WTC11 (cell line): ENCODE data around the gene VSIR. TPM values are rescaled to one million over a fixed set of nuclear protein-coding genes. Genes with fewer than 3 reads are reported as not detected.

Experiments used
- ATAC-seq: fragments of 200-7000 bp; cut with Tn5 transposase; 2 replicates; pipeline ENCODE4 v1.10.0; 2021; ENCODE audit warnings: mild to moderate bottlenecking, moderate library complexity
- CTCF ChIA-PET: fragments of 300-600 bp; sonication (Branson Sonifier 250); formaldehyde crosslinking; loops from one replicate; lab custom pipeline; 2021; ENCODE audit warnings: antibody characterized with exemption; lab: Charles Lee
- POLR2A ChIA-PET: fragments of 350-600 bp; sonication (Branson Sonifier 250); formaldehyde crosslinking; loops from one replicate; lab custom pipeline; 2021; ENCODE audit warnings: antibody characterized with exemption; lab: Charles Lee
- DNase-seq: peaks from one replicate; pipeline ENCODE4 v3.0.0; 2021; ENCODE audit warnings: low spot score
- H3K27ac Mint-ChIP-seq: 2 replicates; pipeline ENCODE4 v1.8.0; 2021; ENCODE audit warnings: mixed read lengths
- H3K27me3 Mint-ChIP-seq: 2 replicates; pipeline ENCODE4 v1.8.0; 2021; ENCODE audit warnings: low read depth, mild to moderate bottlenecking, moderate library complexity, mixed read lengths
- H3K36me3 Mint-ChIP-seq: 2 replicates; pipeline ENCODE4 v1.8.0; 2021; ENCODE audit warnings: mixed read lengths
- H3K4me1 Mint-ChIP-seq: 2 replicates; pipeline ENCODE4 v1.8.0; 2022; ENCODE audit warnings: mixed read lengths
- H3K4me3 Mint-ChIP-seq: 2 replicates; pipeline ENCODE4 v1.8.0; 2021; ENCODE audit warnings: mild to moderate bottlenecking, moderate library complexity, mixed read lengths
- H3K9me3 Mint-ChIP-seq: 2 replicates; pipeline ENCODE4 v1.8.0; 2021; ENCODE audit warnings: mixed read lengths
- E2F5 ChIP-seq: sonication (generic); formaldehyde crosslinking; IDR thresholded peaks from 2 replicates; pipeline ENCODE4 v1.8.1; 2022; ENCODE audit warnings: mild to moderate bottlenecking, moderate library complexity, missing genetic modification reagents
- ESRRA ChIP-seq: sonication (generic); formaldehyde crosslinking; IDR thresholded peaks from 2 replicates; pipeline ENCODE4 v1.8.1; 2022; ENCODE audit warnings: mild to moderate bottlenecking, missing genetic modification reagents, borderline replicate concordance
- ETV6 ChIP-seq: sonication (generic); formaldehyde crosslinking; IDR thresholded peaks from 2 replicates; pipeline ENCODE4 v1.8.1; 2022; ENCODE audit warnings: mild to moderate bottlenecking, missing genetic modification reagents
- FOXP1 ChIP-seq: sonication (generic); formaldehyde crosslinking; IDR thresholded peaks from 2 replicates; pipeline ENCODE4 v1.8.0; 2022; ENCODE audit warnings: missing genetic modification reagents, mild to moderate bottlenecking, moderate library complexity, borderline replicate concordance
- GTF2I ChIP-seq: fragments of 250-450 bp; sonication (Bioruptor Pico); conservative IDR thresholded peaks from 2 replicates; pipeline ENCODE4 v1.4.0; 2021; ENCODE audit warnings: mild to moderate bottlenecking
- NFE2L1 ChIP-seq: sonication (generic); formaldehyde crosslinking; IDR thresholded peaks from 2 replicates; pipeline ENCODE4 v1.8.1; 2023; ENCODE audit warnings: missing genetic modification reagents
- TEAD1 ChIP-seq: sonication (generic); formaldehyde crosslinking; IDR thresholded peaks from 2 replicates; pipeline ENCODE4 v1.8.0; 2022; ENCODE audit warnings: mild to moderate bottlenecking, missing genetic modification reagents
- ZBTB21 ChIP-seq: sonication (generic); formaldehyde crosslinking; IDR thresholded peaks from 2 replicates; pipeline ENCODE4 v1.8.1; 2023; ENCODE audit warnings: mild to moderate bottlenecking, missing genetic modification reagents, borderline replicate concordance
- ZMAT4 ChIP-seq: fragments of 250-450 bp; sonication (Bioruptor Pico); IDR thresholded peaks from 2 replicates; pipeline ENCODE4 v1.9.0; 2021; ENCODE audit warnings: mild to moderate bottlenecking
- ZNF671 ChIP-seq: fragments of 250-450 bp; sonication (Bioruptor Pico); IDR thresholded peaks from 2 replicates; pipeline ENCODE4 v1.8.0; 2021; ENCODE audit warnings: mild to moderate bottlenecking
- total RNA-seq: library from RNA; stranded (reverse); gene quantifications from 3 replicates; pipeline ENCODE4 v1.2.3, GENCODE V29; 2021
- TF ChIP-seq, protein P1 (sequence below): sonication (generic); formaldehyde crosslinking; IDR thresholded peaks from 2 replicates; pipeline ENCODE4 v1.8.1; 2022; ENCODE audit warnings: low read depth, mild to moderate bottlenecking, moderate library complexity, missing genetic modification reagents, borderline replicate concordance
- TF ChIP-seq, protein P2 (sequence below): sonication (generic); formaldehyde crosslinking; IDR thresholded peaks from 2 replicates; pipeline ENCODE4 v1.8.1; 2022; ENCODE audit warnings: mild to moderate bottlenecking, missing genetic modification reagents, moderate library complexity, borderline replicate concordance
- TF ChIP-seq, protein P3 (sequence below): sonication (generic); formaldehyde crosslinking; IDR thresholded peaks from 2 replicates; pipeline ENCODE4 v1.8.0; 2022; ENCODE audit warnings: mild to moderate bottlenecking, missing genetic modification reagents
- TF ChIP-seq, protein P4 (sequence below): sonication (generic); formaldehyde crosslinking; IDR thresholded peaks from 2 replicates; pipeline ENCODE4 v1.8.0; 2022; ENCODE audit warnings: mild to moderate bottlenecking, missing genetic modification reagents
- TF ChIP-seq, protein P5 (sequence below): sonication (generic); formaldehyde crosslinking; IDR thresholded peaks from 2 replicates; pipeline ENCODE4 v1.8.1; 2023; ENCODE audit warnings: mild to moderate bottlenecking, missing genetic modification reagents
- TF ChIP-seq, protein P6 (sequence below): fragments of 250-450 bp; sonication (Bioruptor Pico); IDR thresholded peaks from 2 replicates; pipeline ENCODE4 v2.1.2; 2022; ENCODE audit warnings: mild to moderate bottlenecking, moderate library complexity
- TF ChIP-seq, protein P7 (sequence below): fragments of 200-600 bp; IDR thresholded peaks from 2 replicates; pipeline ENCODE4 v1.8.0; 2022; ENCODE audit warnings: antibody characterized with exemption

The VSIR gene
- total RNA-seq, 1 experiment from 2014 or later = 0.74 TPM

- ATAC-seq (no peak), DNase-seq (no peak)
- no peaks in the 10 kb centered on the region for H3K36me3 Mint-ChIP-seq
- no peaks in the 10 kb centered on the region for H3K27me3 Mint-ChIP-seq
- TF ChIP-seq ZMAT4 (CRISPR knock-in tag) (no peak), ZNF671 (no peak), NFE2L1 (CRISPR knock-in tag) (no peak), ESRRA (CRISPR knock-in tag) (no peak), E2F5 (no peak), GTF2I (CRISPR knock-in tag) (no peak), FOXP1 (no peak), ZBTB21 (CRISPR knock-in tag) (no peak), TEAD1 (no peak), ETV6 (CRISPR knock-in tag) (no peak)
- TF ChIP-seq, protein P1, sequence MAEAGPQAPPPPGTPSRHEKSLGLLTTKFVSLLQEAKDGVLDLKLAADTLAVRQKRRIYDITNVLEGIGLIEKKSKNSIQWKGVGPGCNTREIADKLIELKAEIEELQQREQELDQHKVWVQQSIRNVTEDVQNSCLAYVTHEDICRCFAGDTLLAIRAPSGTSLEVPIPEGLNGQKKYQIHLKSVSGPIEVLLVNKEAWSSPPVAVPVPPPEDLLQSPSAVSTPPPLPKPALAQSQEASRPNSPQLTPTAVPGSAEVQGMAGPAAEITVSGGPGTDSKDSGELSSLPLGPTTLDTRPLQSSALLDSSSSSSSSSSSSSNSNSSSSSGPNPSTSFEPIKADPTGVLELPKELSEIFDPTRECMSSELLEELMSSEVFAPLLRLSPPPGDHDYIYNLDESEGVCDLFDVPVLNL (CRISPR knock-in tag) = no peak
- TF ChIP-seq, protein P2, sequence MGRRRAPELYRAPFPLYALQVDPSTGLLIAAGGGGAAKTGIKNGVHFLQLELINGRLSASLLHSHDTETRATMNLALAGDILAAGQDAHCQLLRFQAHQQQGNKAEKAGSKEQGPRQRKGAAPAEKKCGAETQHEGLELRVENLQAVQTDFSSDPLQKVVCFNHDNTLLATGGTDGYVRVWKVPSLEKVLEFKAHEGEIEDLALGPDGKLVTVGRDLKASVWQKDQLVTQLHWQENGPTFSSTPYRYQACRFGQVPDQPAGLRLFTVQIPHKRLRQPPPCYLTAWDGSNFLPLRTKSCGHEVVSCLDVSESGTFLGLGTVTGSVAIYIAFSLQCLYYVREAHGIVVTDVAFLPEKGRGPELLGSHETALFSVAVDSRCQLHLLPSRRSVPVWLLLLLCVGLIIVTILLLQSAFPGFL (CRISPR knock-in tag) = no peak
- TF ChIP-seq, protein P3, sequence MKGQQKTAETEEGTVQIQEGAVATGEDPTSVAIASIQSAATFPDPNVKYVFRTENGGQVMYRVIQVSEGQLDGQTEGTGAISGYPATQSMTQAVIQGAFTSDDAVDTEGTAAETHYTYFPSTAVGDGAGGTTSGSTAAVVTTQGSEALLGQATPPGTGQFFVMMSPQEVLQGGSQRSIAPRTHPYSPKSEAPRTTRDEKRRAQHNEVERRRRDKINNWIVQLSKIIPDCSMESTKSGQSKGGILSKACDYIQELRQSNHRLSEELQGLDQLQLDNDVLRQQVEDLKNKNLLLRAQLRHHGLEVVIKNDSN (CRISPR knock-in tag) = no peak
- TF ChIP-seq, protein P4, sequence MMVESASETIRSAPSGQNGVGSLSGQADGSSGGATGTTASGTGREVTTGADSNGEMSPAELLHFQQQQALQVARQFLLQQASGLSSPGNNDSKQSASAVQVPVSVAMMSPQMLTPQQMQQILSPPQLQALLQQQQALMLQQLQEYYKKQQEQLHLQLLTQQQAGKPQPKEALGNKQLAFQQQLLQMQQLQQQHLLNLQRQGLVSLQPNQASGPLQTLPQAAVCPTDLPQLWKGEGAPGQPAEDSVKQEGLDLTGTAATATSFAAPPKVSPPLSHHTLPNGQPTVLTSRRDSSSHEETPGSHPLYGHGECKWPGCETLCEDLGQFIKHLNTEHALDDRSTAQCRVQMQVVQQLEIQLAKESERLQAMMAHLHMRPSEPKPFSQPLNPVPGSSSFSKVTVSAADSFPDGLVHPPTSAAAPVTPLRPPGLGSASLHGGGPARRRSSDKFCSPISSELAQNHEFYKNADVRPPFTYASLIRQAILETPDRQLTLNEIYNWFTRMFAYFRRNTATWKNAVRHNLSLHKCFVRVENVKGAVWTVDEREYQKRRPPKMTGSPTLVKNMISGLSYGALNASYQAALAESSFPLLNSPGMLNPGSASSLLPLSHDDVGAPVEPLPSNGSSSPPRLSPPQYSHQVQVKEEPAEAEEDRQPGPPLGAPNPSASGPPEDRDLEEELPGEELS (CRISPR knock-in tag) = no peak
- TF ChIP-seq, protein P5, sequence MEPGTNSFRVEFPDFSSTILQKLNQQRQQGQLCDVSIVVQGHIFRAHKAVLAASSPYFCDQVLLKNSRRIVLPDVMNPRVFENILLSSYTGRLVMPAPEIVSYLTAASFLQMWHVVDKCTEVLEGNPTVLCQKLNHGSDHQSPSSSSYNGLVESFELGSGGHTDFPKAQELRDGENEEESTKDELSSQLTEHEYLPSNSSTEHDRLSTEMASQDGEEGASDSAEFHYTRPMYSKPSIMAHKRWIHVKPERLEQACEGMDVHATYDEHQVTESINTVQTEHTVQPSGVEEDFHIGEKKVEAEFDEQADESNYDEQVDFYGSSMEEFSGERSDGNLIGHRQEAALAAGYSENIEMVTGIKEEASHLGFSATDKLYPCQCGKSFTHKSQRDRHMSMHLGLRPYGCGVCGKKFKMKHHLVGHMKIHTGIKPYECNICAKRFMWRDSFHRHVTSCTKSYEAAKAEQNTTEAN = no peak
- TF ChIP-seq, protein P6, sequence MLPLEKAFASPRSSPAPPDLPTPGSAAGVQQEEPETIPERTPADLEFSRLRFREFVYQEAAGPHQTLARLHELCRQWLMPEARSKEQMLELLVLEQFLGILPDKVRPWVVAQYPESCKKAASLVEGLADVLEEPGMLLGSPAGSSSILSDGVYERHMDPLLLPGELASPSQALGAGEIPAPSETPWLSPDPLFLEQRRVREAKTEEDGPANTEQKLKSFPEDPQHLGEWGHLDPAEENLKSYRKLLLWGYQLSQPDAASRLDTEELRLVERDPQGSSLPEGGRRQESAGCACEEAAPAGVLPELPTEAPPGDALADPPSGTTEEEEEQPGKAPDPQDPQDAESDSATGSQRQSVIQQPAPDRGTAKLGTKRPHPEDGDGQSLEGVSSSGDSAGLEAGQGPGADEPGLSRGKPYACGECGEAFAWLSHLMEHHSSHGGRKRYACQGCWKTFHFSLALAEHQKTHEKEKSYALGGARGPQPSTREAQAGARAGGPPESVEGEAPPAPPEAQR = no peak
- TF ChIP-seq, protein P7, sequence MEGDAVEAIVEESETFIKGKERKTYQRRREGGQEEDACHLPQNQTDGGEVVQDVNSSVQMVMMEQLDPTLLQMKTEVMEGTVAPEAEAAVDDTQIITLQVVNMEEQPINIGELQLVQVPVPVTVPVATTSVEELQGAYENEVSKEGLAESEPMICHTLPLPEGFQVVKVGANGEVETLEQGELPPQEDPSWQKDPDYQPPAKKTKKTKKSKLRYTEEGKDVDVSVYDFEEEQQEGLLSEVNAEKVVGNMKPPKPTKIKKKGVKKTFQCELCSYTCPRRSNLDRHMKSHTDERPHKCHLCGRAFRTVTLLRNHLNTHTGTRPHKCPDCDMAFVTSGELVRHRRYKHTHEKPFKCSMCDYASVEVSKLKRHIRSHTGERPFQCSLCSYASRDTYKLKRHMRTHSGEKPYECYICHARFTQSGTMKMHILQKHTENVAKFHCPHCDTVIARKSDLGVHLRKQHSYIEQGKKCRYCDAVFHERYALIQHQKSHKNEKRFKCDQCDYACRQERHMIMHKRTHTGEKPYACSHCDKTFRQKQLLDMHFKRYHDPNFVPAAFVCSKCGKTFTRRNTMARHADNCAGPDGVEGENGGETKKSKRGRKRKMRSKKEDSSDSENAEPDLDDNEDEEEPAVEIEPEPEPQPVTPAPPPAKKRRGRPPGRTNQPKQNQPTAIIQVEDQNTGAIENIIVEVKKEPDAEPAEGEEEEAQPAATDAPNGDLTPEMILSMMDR = no peak
- CTCF ChIA-PET = interaction anchor here (1.3 to 1.6 kb wide), 3 partner anchors 8 to 47 kb away, joined by 4 read pairs; partner anchors contain the start of gene VSIR
- peaks cover 18% of the 10 kb centered on the region for H3K4me1 Mint-ChIP-seq
- no peak overlapping the region for H3K27ac Mint-ChIP-seq
- POLR2A ChIA-PET = no interaction called here
- H3K4me3 Mint-ChIP-seq = no peak overlapping the region
- H3K9me3 Mint-ChIP-seq = no peaks in the 10 kb centered on the region
Measured at GRCh38 chr10:71755179-71755879, 18.0 kb downstream of the VSIR start.
